GM21723 (cell line): Measurements from ENCODE around the gene C1GALT1C1.

Experiments used
- ATAC-seq: cut with Tn5 transposase; IDR thresholded peaks from one replicate; pipeline ENCODE4 v1.9.1; 2021; ENCODE audit warnings: mild to moderate bottlenecking, moderate library complexity; ENCODE audit not compliant: unreplicated experiment

C1GALT1C1 gene

GRCh38 chrX:120585702-120586101 is 44.2 kb downstream of the C1GALT1C1 start:
- ATAC-seq: no peak
